ENCODE results near the gene LFNG. TPM values are rescaled to one million over a fixed set of nuclear protein-coding genes. Genes with fewer than 3 reads are reported as not detected.

LFNG gene
- total and polyA plus RNA-seq, 9 of the 15 experiments (the other 6 are each of a cell fraction or from before 2014, with no cell fraction given), result 0.03 to 0.89 (median 0.25) TPM; not detected in 1

GRCh38 chr7:2567679-2568278 is 48.2 kb downstream of the LFNG start (continued):
- TF ChIP-seq REST (IDR thresholded peaks at IDR 0.05; ENCODE audit: borderline replicate concordance) (peak; percentile 36; the same call in 1 of the 2 replicates), REST (CRISPR knock-in tag; IDR thresholded peaks at IDR 0.05; ENCODE audit: low read depth) (no peak), ATF2 (CRISPR knock-in tag; IDR thresholded peaks at IDR 0.05) (no peak), CEBPZ (IDR thresholded peaks at IDR 0.05; ENCODE audit: borderline replicate concordance, low read depth, low read length) (no peak), GATA2 (CRISPR knock-in tag; IDR thresholded peaks at IDR 0.05) (no peak), ZNF444 (CRISPR knock-in tag; IDR thresholded peaks at IDR 0.05) (no peak), TCF15 (CRISPR knock-in tag; IDR thresholded peaks at IDR 0.05) (no peak), PBX2 (CRISPR knock-in tag; IDR thresholded peaks at IDR 0.05; ENCODE audit: low read depth) (no peak), PBX2 (tag; conservative IDR thresholded peaks at IDR 0.05; ENCODE audit: low read depth) (no peak), KHSRP (IDR thresholded peaks at IDR 0.05) (no peak)
